HG03108 (cell line): ENCODE measurements around the gene ZNF335.
"Not testable (repeated sequence)": the region's sequence is repeated elsewhere in the genome, so short reads cannot be mapped to it uniquely, and the experiment has no call there.

Source experiments
- ATAC-seq: cut with Tn5 transposase; IDR thresholded peaks from one replicate; pipeline ENCODE4 v1.9.1; 2021; ENCODE audit warnings: moderate library complexity; ENCODE audit not compliant: unreplicated experiment

ZNF335 gene

DNA sequence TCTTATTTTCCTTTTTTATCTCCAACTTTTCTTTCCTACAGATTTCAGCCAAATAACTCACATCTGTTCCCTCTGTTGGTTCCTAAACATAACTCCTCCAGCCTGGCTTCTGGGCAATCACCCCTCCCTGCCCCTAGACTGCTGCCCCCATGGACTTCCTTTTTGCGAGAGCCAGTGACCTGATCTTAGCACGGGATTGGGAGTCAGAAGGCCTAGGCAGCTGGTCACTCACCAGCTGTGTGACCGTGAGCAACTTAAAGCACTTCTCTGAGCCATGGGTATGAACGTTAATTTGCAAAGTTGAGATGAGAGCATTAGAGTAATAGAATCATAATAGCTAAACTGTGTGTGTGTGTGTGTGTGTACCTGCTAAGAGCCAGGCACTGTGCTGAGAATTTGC, 32.2 kb upstream of the ZNF335 start:
- no peak for ATAC-seq

DNA sequence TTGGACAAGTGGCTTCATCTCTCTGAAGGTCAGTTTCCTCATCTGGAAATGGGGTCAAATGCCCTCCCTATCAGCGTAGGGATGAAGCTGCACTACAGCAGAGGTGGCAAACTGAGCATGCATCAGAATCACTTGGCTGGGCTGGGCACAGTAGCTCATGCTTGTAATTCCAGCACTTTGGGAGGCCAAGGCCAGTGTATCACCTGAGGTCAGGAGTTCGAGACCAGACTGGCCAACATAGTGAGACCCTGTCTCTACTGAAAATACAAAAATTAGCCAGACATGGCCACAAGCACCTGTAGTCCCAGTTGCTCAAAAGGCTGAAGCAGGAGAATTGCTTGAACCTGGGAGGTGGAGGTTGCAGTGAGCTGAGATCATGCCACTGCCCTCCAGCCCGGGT, 30.0 kb upstream of the ZNF335 start:
- no peak for ATAC-seq

DNA sequence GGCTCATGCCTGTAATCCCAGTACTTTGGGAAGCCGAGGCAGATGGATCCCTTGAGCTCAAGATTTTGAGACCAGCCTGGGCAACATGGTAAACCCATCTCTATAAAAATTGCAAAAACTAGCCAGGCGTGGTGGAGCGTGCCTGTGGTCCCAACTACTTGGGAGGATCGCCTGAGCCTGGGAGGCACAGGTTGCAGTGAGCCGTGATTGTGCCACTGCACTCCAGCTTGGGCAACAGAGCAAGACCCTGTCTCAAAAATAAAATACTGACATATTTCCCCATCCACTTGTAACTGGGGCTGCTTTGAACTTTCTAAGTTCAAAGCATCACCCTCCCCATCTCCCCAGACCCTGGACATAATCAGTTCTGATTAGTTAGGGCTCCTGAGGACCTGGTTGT, 29.5 kb upstream of the ZNF335 start:
- ATAC-seq = no peak

DNA sequence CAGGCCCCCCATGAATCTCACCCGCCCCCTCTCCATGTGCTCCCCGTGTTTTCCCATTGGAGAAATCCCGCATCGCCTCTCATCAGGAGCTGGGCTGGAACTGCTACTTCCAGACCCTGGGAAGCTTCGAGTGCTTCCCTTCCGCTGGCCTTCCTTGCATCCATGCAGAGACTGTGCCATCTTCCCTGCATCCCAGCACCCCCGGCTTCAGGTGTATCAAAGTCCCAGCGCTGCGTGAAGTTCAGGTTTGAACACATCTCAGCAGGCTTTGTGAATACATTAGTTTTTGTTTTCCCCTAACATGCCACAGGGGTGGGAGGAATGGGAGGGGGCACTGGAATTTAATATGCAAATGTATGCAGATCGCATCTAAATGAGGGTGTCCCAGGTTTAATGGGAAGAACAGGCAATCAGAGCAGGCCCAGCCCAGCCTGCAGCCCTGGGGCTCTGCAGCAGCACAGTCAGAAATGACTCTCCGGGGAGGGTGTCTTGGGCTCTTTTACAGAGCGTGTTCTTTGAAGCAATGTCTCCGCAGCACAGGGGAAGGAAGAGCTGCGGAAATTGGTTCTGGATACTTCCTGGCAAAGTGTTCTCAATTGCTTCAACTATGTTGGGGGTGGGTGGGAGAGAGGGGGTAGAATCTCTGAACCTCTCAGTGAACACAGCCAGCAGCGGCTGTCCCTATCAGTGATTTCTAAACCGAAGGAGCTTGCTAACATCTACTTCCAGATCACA, 28.4 kb upstream of the ZNF335 start:
- no peak for ATAC-seq

DNA sequence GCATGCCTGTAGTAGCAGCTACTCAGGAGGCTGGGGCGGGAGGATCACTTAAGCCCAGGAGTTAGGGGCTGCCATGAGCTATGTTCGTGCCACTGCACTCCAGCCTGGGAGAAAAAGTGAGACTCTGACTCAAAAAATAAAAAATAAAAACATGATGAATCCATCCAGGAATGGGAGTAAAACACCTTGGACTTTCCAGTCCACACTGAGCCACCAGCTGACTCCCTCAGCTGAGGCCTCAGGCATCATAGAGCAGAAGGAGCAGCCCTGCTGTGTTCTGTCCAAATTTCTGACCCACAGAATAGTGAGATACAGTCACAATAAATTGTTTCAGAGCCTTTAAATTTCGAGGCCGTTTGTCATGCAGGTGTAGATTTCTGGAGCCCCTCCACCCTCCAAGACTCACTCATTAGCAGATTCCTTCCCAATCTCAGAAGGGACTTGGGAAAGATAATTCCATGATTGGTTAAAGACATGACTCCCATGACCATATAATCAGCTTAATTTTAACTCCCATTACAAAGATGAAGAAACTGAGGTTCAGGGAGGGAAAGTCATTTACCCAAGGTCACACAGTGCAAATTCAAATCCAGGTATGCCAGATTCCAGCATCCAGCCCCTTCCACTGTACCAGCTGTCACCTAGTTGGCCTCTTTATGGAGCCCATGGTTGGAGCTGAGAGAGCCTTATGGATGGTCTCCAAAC, 27.7 kb upstream of the ZNF335 start:
- ATAC-seq = no peak

DNA sequence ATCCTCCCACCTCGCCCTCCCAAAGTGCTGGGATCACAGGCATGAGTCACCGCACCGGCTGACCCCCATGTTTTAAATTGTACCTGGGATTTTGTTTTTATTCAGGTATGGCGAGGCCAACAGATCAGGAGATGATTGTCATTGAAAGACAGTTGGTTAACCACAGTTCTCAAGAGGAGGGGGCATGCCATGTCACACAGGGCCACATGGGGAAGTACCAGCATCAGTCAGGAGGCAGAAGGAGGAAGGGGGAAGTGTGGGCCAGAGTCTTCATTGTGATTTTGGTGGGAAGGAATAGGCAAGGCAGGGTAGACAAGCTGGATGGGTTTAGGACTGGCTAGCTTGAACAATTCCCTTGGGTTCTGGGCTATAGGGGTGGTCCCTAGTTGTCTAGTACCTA, 26.8 kb upstream of the ZNF335 start:
- no peak for ATAC-seq

DNA sequence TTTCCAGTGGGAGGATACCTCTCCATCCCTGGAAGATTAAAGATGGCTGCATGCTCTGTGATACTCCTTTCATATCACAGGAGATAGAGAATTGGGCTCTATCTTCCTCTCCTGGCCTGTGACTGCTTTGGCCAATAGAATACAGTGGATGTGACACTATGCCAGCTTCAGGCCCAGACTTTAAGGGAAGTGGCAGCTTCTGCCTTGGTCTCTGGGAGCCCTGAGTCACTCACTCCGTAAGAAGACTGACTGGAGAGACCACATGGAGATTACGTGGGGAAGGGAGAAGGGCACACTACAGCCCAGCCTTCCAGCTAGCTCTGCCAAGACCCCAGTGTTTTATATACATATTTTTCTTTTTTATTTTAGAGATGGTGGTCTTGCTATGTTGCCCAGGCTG, 26.3 kb upstream of the ZNF335 start:
- ATAC-seq = no peak

DNA sequence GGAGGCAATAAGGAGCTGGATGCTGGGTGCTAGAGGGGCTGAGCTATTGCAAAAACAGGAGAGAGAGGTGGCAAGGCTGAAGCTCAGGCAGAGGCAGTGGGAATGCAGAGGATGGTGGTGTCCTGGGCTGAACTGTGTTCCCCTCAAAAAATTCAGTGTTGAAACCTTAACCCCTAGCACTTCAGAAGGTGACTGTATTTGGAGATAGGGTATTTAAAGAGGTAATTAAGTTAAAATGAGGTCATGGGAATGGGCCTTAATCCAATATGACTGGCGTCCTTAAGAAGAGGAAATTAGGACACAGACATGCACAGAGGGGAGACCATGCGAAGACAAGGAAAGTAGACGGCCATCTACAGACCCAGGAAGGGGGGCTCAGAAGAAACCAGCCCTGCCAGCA, 25.2 kb upstream of the ZNF335 start:
- no peak for ATAC-seq

DNA sequence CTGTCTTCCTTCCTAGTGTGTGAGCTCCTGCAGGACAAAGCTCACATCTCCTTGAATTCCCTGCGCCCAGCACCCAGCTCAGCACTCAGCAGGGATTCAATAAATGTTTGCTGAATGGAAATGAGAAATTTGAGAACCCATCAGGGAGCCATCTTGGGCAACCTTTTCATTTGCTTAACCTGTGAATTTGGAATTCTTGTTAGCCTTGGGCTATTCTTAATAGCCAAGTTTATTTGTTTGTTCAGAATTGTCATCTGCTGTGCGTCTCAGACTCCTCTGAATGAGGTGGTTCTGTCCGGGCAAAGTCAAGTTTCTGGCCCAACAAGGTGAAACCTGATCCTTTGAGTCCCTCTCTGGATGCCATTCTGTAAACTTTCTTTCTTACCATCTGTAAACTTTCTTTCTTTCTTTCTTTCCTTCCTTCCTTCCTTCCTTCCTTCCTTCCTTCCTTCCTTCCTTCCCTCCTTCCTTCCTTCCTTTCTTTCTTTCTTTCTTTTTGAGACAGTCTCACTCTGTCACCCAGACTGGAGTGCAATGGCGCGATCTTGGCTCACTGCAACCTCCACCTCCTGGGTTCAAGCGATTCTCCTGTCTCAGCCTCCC, 23.6 kb upstream of the ZNF335 start:
- not testable (repeated sequence) for ATAC-seq

DNA sequence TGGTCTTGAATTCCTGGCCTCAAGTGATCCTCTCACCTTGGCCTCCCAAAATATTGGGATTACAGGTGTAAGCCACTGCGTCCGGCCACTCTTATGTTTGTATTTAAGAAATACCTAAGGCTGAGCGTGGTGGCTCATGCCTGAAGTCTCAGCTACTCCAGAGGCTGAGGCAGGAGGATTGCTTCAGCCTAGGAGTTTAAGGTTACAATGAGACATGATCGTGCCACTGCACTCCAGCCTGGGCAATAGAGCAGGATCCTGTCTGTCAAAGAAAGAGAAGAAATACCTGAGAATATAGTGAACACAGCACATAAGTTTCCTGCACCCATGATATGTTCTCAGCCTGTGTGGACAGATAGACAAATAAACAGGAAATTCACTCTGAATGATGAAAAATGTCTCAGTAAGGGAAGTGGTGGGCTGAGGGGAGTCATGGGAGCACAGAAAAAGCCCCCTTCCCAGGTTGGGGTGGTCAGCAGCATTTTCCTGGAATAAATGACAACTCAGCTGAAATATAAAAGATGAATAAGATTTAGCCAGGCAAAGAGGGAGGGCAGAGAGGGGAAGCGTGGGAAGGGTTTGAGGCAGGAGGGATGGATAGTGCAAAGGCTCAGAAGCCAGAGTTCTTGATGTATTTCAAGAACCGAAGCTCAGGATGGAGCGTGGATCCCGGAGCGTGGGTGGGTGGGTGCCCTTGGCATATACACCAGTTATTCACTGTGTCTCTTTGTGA, 22.9 kb upstream of the ZNF335 start:
- no peak for ATAC-seq

DNA sequence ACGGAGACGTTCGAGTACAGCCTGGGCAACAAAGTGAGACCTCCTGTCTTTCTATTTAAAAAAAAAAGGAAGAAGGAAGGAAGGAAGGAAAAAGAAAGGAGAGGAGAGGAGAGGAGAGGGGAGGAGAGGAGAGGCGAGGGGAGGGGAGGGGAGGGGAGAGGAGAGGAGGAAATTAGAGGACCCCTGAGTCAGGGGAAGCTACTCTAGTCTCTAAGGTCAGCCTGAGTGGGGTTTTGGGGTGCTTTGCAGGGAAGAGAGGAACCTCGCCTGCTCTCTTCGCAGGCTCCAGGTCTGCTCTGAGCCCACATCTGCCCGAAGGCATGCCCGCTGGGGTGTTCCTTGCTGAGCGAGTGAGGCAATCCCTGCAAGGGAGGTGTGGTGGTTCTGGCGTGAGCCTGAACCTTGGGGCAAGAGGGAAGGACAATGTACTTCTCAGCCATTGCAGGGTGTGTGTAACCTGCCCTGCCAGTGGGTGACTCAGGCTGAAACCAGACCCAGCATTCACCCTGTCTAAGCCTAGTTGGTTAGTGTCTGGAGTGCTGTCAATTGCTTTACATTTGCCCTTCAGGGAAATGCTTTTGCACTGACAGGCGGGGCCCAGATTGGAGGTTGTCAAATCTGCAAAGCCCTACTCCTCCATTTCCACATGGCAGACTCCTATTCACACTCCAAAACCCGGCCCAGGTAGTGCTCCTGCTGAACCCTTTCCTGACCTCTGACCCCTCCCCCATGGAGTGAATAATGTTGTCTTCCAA, 21.4 kb upstream of the ZNF335 start:
- no peak for ATAC-seq

DNA sequence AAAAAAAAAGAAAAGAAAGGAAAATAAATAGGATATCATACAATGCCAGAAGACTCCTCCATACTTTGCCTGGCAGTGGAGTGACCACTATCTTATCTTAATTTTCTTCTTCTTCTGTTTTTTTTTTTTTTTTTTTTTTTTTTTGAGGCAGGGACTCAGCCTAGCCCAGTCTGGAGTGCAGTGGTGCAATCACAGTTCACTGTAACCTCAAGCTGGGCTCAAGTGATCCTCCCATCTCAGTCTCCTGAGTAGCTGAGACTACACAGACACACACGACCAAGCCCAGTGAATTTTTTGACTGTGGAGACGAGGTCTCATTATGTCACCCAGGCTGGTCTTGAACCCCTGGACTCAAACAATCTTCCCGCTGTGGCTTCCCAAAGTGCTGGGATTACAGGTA, 19.6 kb upstream of the ZNF335 start:
- ATAC-seq = no peak

DNA sequence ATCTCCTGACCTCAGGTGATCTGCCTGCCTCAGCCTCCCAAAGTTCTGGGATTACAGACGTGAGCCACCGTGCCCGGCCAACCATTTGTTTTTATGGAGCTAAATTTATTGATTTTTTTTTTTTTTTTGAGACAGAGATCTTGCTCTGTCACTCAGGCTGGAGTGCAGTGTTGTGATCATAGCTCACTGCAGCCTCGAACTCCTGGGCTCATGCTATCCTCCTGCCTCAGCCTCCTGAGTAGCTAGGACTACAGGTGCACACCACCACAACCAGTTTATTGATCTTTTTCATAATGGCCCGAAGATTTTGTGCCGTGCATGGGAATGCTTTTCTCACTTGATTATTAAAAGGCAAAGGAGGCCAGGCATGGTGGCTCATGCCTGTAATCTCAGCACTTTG, 16.8 kb upstream of the ZNF335 start:
- ATAC-seq = not testable (repeated sequence)

DNA sequence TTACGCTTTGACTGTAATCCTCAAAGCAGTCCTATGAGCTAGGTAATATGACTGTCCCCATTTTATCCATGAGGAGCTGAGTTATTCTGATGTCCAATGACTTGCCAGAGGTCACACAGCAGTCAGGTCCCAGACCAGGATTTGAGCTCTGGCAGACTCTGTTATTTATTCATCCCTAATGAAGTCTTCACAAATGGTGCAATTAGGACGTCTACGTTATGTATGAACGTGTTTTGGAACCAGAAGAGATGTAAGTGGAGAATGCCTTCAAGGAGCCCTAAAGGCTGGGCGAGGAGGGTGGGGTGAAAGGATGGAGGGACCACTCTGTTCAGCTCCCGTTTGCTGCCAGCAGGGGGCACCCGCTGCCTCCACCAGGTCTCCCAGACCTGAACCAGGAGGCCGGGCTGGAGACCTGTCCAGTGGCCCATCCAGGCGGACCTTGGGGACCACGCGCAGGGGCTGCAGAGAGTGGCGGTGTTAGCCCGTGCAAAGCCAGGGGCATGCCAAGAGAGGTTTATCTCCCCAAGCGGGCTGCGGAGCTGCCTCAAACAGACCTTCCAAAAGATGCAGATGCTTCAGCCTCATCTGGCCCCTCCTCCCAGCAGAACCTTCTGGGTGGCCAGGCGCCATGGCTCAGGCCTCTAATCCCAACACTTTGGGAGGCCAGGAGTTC, 15.2 kb upstream of the ZNF335 start:
- no peak for ATAC-seq

DNA sequence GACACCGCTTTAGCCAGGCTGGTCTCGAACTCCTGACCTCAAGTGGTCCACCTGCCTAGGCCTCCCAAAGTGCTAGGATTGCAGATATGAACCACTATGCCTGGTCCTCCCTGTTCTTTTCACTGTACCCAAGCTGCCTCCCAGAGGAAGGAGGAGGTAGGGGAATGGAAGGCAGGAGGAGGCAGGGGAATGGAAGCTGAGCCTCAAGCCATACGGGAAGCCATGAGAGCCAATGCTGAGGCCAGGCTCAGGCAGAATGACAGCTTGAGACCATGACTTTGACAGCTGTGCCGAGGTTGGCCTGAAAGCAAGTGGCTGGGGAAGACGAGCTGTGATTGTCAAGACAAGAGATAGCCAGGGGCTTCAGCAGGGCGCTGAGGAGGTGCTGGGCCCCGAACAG, 13.6 kb upstream of the ZNF335 start:
- ATAC-seq = no peak

DNA sequence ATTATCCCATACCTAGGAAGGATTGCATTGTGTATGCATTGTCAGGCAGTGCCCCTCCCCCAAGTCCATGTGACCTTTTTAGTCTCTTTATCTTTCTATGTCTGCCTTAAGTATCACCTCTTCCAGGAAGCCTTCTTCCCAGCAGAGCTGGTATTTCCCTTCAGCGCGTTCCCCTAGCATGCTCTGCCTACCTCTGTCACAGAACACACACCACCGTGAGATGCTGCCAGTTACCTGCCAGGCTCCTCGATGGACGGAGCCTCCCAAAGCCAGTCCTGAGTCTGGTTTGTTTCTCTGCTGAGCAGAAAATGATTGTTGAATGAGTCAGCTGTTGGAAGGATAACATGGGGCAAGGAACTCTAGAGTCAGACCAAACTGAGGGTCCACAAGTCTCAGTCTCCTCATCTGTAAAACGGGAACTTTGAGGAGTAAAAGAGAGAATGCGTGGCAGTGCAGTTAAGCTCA, 11.3 kb upstream of the ZNF335 start:
- no peak for ATAC-seq

DNA sequence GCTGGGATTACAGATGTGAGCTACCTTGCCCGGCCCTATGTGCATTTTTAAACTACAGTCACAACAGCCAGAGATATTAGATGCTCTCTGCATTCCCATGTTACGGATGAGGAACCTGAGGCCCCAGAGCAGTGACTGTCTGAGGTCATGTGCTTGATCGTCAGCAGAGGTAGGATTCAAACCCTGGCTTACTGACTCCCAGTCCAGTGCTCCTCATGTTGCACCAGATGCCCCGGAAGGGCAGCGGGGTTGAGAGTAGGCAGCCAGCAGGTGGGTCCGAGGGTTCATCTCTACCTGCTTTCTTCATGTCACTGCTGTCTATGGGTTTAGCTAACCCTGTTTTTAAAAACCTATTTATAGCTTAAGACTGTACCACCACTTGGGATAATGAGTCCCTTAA, 9.3 kb upstream of the ZNF335 start:
- no peak for ATAC-seq

DNA sequence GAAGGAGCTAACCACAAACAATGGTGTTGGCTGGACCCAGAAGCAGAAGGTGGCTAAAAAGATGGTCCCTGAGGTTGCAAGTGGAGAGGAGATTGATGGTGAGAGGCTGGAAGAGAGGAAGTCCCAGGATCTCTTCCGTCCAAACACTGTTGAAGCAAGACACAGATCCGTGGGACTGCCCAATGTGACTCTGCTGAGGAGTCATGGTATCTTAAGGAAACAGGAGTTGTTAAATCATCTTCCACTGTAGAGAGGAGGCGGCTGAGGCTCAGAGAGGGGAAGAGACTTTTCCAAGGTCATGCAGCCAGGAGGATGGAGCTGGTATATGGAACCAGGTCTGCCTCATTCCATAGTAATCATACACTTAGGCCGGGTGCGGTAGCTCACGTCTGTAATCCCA, 4.1 kb upstream of the ZNF335 start:
- ATAC-seq = no peak

DNA sequence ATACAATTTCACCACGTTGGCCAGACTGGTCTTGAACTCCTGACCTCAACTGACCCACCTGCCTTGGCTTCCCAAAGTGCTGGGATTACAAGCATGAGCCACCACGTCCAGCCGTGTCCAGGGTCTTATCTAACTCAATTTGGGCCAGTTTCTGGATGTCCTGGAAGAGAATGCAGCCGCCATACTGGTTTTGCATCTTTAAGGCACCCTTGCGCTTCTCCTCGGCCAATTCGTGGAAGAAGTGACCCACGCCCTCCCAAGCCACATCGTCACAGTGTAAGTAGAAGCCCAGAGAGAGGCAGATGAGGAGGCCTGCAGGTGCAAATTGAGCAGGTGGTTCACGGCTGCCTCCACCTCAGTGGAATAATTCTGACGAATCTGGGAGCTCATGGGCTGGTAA, 3.7 kb upstream of the ZNF335 start:
- ATAC-seq = no peak

DNA sequence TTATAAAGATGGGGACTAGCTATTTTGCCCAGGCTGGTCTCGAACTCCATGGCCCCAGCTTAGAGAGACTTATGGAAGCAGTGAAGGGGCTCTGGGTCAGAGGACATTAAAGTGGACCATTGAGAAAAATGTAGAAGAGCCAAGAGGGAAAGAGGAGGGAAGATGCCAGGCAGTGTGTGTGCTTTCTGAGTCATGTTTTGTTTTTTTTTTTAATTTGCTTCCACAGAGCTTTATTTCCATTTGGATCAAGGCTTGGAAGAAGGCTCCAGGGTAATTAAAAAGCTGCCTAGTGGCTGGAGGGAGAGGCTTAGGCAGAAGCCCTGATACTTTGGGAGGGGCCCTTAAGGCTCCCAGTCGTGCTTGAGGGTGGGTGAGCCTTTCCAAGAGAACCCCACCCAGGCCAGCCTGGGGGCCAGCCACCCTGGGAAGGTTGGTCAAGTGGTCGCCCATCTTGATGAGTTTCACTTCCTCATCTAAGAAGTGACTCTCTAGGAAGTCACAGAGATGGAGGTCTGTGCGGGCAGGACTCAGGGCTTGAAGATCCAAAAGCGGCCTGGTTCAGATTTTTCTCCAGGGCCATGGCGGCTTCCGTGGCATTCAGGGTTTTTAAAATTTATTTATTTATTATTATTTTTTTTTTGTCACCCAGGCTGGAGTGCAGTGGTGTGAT, 3.0 kb upstream of the ZNF335 start:
- ATAC-seq = no peak
